GM13976 (cell line): ENCODE data around the gene MLN.

Experiments used
- DNase-seq: peaks from one replicate; pipeline ENCODE4 v3.0.0; 2012; ENCODE audit warnings: low spot score
- CTCF ChIP-seq: IDR thresholded peaks from 2 replicates; pipeline ENCODE4 v1.5.1; 2012; ENCODE audit warnings: borderline replicate concordance, mild to moderate bottlenecking; ENCODE audit not compliant: insufficient read depth; ENCODE audit errors: extremely low read depth, missing control alignments, control extremely low read depth
- in situ Hi-C: fragments of 300-500 bp; cut with MboI; formaldehyde crosslinking; loops from one replicate; pipeline ENCODE4 v1.12.0; 2022; ENCODE audit warnings: low sequenced_read_pairs, mixed read lengths, inconsistent platforms; ENCODE audit not compliant: unreplicated experiment

Gene MLN

DNA sequence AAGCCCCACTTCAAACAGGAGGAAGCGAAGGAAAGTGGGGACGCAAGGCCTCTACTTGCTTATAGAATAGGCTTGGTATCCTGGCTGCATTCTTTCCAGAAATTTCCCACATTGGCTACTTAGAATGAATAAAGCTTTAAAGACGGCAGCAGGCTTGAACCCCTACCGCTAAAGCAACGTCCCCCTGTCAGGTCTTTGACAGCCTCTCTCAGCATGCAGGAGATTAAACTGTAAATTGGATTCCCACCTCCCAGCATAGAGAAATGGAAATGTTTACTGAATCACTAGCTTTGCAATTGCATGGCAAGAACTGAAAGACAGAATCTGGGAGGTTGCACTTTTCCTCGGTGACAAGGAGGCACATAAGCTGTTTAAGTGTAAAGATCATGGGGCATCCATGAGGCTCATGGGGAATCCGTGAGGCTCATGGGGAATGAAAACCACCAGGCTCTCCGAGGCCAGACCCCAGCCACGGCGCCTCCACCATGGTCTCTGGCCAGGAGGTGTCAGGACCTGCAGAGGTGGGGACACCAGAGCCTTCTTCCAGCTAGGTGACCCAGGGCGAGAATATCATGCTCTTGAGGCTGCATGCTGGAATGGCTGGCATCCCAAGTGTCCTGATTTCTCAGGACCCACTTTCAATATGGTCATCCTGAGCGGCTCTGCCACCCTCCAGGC, 25.2 kb downstream of the MLN start:
- in situ Hi-C loops: no loop called here
- TF ChIP-seq CTCF: no peak
- no peak for DNase-seq

DNA sequence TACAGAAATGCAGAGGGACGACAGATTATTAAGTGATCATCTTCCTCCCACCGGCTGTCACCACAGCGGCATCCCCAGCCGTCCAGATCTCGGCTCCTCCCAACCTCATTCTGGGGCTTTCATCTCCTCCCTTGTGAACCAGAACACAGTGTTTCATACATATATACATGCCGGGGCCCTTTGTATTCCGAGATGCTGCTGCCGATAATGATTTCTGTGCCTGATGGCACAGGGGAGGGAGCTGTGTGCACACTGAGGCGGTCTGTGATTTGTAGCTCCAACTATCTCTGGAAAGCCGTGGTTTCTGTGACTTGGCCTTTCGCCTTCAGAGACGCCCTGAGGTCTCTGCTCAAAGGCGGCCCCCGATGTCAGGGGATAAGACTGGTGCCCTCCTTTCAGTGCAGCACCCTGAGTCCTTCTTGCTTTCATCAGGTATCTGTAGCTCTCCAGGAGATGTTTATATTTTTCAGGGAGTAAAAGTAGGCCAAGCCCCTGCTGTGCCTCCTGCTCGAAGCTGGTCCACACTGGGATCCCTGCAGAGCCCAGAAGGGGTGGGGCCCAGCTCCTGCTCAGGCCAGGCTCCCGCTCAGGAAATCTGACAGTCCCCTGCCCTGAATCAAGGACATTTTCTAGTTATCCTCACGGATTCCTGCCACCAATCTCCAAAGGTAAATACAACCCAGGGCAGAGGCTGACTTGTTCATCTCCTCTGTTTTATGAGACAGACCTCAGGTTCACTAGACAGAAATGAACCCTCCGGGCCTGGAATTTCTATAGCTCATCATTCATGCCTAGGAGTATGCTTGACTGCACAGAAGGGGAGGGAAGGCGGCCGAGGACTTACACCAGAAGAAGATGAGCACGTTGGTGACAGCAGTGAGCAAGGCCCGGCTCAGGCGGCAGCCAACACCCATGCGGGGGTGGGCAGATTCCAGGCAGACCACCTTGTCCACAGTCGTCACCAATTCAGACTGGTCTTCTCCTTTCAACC, 26.1 kb downstream of the MLN start:
- in situ Hi-C loops: no loop called here
- TF ChIP-seq CTCF: no peak

DNA sequence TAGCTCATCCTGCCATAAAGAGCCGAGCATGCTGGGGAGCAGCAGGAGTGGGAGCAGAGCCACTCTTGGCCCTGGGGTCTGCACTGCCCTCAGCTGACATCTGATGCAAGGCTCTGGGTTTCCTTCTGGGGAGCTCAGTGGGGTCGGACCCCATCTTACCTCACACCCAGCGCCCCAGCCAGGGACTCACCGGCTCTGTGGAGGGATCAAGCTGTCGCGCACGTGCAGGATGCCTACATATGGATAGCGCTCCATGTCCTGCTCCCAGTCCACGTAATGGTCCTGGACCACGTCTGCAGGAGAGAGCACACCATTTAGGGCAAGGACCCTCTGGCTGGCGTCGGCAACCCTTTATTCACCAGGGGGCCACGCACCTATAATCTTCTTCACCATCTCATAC, 27.0 kb downstream of the MLN start:
- no peak for DNase-seq
- TF ChIP-seq CTCF: no peak
- in situ Hi-C loops: no loop called here

More for the DNA sequence above, 26.1 kb downstream of the MLN start:
- DNase-seq: no peak

DNA sequence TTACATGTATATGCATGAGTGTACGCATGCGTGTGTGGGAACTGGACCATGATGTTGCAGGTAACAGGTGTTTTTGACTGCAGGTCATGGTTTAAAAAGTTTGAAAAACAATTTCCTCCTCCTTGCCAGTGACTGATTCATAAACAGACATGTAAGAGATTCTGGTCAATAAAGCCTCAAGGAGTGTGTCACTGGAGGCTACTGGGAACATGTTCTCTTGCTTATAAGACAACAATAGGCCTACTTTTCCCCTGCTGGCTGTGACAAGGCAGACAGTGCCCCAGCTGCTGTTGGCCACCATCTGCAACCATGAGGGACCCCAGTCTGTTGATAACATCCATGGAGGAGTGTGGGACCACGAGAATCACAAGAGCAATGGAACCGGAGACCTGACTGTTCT, 27.6 kb downstream of the MLN start:
- no peak for TF ChIP-seq CTCF
- DNase-seq: no peak
- in situ Hi-C loops: no loop called here

DNA sequence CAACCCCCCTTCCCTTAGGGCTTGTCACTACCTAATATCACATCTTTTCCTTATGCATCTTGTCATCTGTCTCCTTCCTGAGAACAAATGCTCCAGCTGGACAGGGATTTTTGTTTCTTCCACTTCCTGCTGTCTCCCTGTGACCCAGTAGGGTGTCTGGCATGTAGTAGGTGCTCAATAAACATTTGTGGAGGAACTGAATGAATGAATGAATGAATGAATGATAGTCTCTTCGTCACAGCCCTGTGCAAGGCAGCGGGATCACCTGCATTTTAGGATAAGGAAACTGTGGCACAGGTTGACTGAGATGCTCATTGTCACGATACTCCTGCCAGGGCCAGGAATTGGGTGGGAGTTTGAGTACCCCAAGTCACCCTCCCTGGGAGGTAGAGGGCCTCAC, 29.0 kb downstream of the MLN start:
- TF ChIP-seq CTCF: no peak
- in situ Hi-C loops: no loop called here
- DNase-seq: no peak

- DNase-seq: no peak
- TF ChIP-seq CTCF: no peak
- in situ Hi-C loops: no loop called here
Measured at GRCh38 chr6:33772902-33773472, 30.8 kb downstream of the MLN start.
